Panc1 (cell line): ENCODE results near the gene ZMYND15. TPM values are rescaled to one million over a fixed set of nuclear protein-coding genes. Genes with fewer than 3 reads are reported as not detected.

Experiments
- ATAC-seq: fragments of 200-7000 bp; cut with Tn5 transposase; 2 replicates; pipeline ENCODE4 v1.9.1; 2020; ENCODE audit warnings: mild to moderate bottlenecking, moderate library complexity
- BruUV-seq: library from RNA; stranded (reverse); fragments of 400-500 nt; replicated peaks from 2 replicates; lab custom pipeline; 2021; lab: Mats Ljungman, UMichigan
- CTCF ChIA-PET: fragments of 300-600 bp; sonication (Branson Sonifier 250); formaldehyde crosslinking; loops from one replicate; lab custom pipeline; 2022; ENCODE audit warnings: antibody characterized with exemption; lab: Charles Lee
- POLR2A ChIA-PET: fragments of 300-600 bp; sonication (Branson Sonifier 250); formaldehyde crosslinking; loops from one replicate; lab custom pipeline; 2022; ENCODE audit warnings: antibody characterized with exemption; lab: Charles Lee
- DNase-seq: peaks from one replicate; pipeline ENCODE4 v3.0.0-alpha.2; 2010; ENCODE audit warnings: low read depth, low spot score
- H3K27ac ChIP-seq: 2 replicates; pipeline ENCODE4 v1.5.1; 2011; ENCODE audit warnings: mild to moderate bottlenecking, low read length, inconsistent platforms
- H3K27me3 ChIP-seq: fragments of 200-500 bp; sonication (Bioruptor generic); 2 replicates; pipeline ENCODE4 v1.6.0; 2014; ENCODE audit warnings: low read length, inconsistent platforms; ENCODE audit not compliant: control insufficient read depth, insufficient read depth
- H3K36me3 ChIP-seq: fragments of 200-500 bp; sonication (Bioruptor generic); 2 replicates; pipeline ENCODE4 v1.5.1; 2014; ENCODE audit warnings: inconsistent platforms, mild to moderate bottlenecking, low read length, moderate library complexity; ENCODE audit not compliant: control insufficient read depth, insufficient read depth
- H3K4me1 ChIP-seq: 2 replicates; pipeline ENCODE4 v1.5.1; 2011; ENCODE audit warnings: inconsistent platforms, mild to moderate bottlenecking, low read length, moderate library complexity; ENCODE audit not compliant: control insufficient read depth, insufficient read depth
- H3K4me3 ChIP-seq, 2 experiments: 2 replicates each; pipeline ENCODE4 v1.5.1; 2011 to 2012; ENCODE audit warnings: low read depth in 2 of 2, low read length in 2 of 2, mild to moderate bottlenecking in 2 of 2, inconsistent platforms in 1 of 2, moderate library complexity in 1 of 2
- H3K9me3 ChIP-seq: fragments of 200-500 bp; sonication (Bioruptor generic); 2 replicates; pipeline ENCODE4 v1.5.1; 2014; ENCODE audit warnings: low read depth, mild to moderate bottlenecking, inconsistent platforms, low read length, moderate library complexity; ENCODE audit not compliant: control insufficient read depth, insufficient read depth
- POLR2AphosphoS5 ChIP-seq: IDR thresholded peaks from 2 replicates; pipeline ENCODE4 v1.6.1; 2012; ENCODE audit warnings: mild to moderate bottlenecking, low read depth, low read length, moderate library complexity
- REST ChIP-seq, 2 experiments: IDR thresholded peaks; 2 replicates each; pipeline ENCODE4 v1.6.1; 2011 to 2012; ENCODE audit warnings: low read depth in 2 of 2, control low read depth in 1 of 2, low read length in 1 of 2, mild to moderate bottlenecking in 1 of 2, moderate library complexity in 1 of 2; ENCODE audit not compliant: insufficient read depth in 1 of 2
- SIN3A ChIP-seq: IDR thresholded peaks from 2 replicates; pipeline ENCODE4 v1.6.1; 2012; ENCODE audit warnings: low read depth, mild to moderate bottlenecking, low read length, moderate library complexity, borderline replicate concordance; ENCODE audit not compliant: insufficient read depth
- TCF7L2 ChIP-seq: IDR thresholded peaks from 2 replicates; pipeline ENCODE4 v1.6.1; 2011; ENCODE audit warnings: mild to moderate bottlenecking, low read depth, low read length, inconsistent platforms
- in situ Hi-C: cut with HindIII; loops from 2 replicates; pipeline ENCODE4 v1.10.0; 2016; ENCODE audit warnings: low sequenced_read_pairs, low pct_unique_long_range_greater_than_20kb
- intact Hi-C: fragments of 100-400 bp; cut with micrococcal nuclease; formaldehyde crosslinking; loops from one replicate; pipeline ENCODE4 v1.10.0; 2022; ENCODE audit not compliant: unreplicated experiment
- total RNA-seq: library from RNA; stranded (reverse); gene quantifications from one replicate; pipeline ENCODE4 v1.2.1, GENCODE V29; 2021; ENCODE audit not compliant: unreplicated experiment
- TF ChIP-seq, protein P1 (sequence below): fragments of 450-650 bp; IDR thresholded peaks from 2 replicates; pipeline ENCODE4 v1.5.1; 2017; ENCODE audit warnings: mild to moderate bottlenecking

ZMYND15 gene
- total RNA-seq, 1 experiment from 2014 or later: 0.28 TPM

DNA sequence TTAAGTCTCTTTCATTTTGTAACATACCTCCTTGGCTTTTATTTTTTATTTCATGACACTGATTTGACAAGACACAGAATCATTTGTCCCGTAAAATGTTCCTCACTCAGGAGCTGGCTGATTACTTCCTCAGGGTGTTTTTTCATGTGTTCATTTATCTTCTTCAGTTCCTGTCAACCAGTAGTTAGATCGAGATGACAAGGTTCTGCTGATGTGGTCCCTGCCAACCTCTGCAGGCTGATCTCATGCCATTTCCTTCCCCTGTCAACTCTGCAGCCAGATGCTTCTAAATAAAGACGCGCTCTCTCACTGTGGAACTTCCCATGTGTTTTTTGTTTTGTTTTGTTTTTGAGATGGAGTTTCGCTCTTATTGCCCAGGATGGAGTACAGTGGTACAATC, 8.2 kb downstream of the ZMYND15 start:
- POLR2A ChIA-PET: no interaction called here
- intact Hi-C loops (no loop called here), in situ Hi-C loops (no loop called here)
- Histone ChIP-seq H3K27me3 (peaks cover 2% of the 10 kb centered on the region), H3K4me1 (no peaks in the 10 kb centered on the region), H3K4me3 (no peak overlapping the region), H3K27ac (no peak overlapping the region), H3K9me3 (no peaks in the 10 kb centered on the region), H3K36me3 (no peaks in the 10 kb centered on the region)
- ATAC-seq (no peak), DNase-seq (no peak)
- BruUV-seq: no TSS peak
- CTCF ChIA-PET: no interaction called here
- TF ChIP-seq REST (IDR thresholded peaks at IDR 0.05; ENCODE audit: insufficient read depth in 1 of 2, low read depth in 2 of 2, low read length in 1 of 2) (no peak), TCF7L2 (no peak), SIN3A (no peak), POLR2AphosphoS5 (no peak)
- TF ChIP-seq, protein P1, sequence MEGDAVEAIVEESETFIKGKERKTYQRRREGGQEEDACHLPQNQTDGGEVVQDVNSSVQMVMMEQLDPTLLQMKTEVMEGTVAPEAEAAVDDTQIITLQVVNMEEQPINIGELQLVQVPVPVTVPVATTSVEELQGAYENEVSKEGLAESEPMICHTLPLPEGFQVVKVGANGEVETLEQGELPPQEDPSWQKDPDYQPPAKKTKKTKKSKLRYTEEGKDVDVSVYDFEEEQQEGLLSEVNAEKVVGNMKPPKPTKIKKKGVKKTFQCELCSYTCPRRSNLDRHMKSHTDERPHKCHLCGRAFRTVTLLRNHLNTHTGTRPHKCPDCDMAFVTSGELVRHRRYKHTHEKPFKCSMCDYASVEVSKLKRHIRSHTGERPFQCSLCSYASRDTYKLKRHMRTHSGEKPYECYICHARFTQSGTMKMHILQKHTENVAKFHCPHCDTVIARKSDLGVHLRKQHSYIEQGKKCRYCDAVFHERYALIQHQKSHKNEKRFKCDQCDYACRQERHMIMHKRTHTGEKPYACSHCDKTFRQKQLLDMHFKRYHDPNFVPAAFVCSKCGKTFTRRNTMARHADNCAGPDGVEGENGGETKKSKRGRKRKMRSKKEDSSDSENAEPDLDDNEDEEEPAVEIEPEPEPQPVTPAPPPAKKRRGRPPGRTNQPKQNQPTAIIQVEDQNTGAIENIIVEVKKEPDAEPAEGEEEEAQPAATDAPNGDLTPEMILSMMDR: no peak

GRCh38 chr17:4748686-4749085, 9.1 kb downstream of the ZMYND15 start:
- Histone ChIP-seq H3K9me3 (no peaks in the 10 kb centered on the region), H3K4me1 (no peaks in the 10 kb centered on the region), H3K27ac (no peak overlapping the region), H3K36me3 (no peaks in the 10 kb centered on the region), H3K4me3 (no peak overlapping the region), H3K27me3 (peaks cover 2% of the 10 kb centered on the region)
- no peak for ATAC-seq
- no TSS peak for BruUV-seq
- ChIA-PET CTCF (no interaction called here), POLR2A (no interaction called here)
- TF ChIP-seq TCF7L2 (no peak), SIN3A (no peak)
- in situ Hi-C loops: no loop called here
- intact Hi-C loops: no loop called here
- DNase-seq: no peak

DNA sequence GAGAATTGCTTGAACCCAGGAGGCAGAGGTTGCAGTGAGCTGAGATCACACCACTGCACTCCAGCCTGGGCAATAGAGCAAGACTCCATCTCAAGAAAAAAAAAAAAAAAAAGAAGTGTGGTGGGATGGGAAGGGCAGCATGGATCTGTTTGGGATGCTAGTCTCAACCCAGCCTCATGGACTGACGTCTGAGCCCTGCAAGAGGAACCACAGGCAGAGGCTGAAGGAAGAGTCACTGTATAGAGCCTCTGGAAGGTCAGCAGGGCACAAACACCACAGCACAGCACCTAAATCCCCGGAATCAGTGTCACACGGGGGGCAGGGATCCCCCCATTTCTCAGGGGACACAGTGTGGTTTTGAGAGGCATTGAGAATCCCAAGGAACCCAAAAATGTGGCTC, 11.0 kb downstream of the ZMYND15 start:
- in situ Hi-C loops (no loop called here), intact Hi-C loops (no loop called here)
- POLR2A ChIA-PET: no interaction called here
- ATAC-seq: no peak
- Histone ChIP-seq H3K36me3 (no peaks in the 10 kb centered on the region), H3K9me3 (no peaks in the 10 kb centered on the region), H3K27ac (no peak overlapping the region), H3K4me1 (no peaks in the 10 kb centered on the region), H3K4me3 (no peak overlapping the region), H3K27me3 (peaks cover 2% of the 10 kb centered on the region)
- CTCF ChIA-PET: no interaction called here
- no peak for DNase-seq
- no peak for TF ChIP-seq POLR2AphosphoS5
- TF ChIP-seq, protein P1: no peak
- no peak for TF ChIP-seq TCF7L2
- TF ChIP-seq REST (IDR thresholded peaks at IDR 0.05; ENCODE audit: insufficient read depth in 1 of 2, low read depth in 2 of 2, low read length in 1 of 2): no peak
- TF ChIP-seq SIN3A: no peak
- BruUV-seq: no TSS peak
